ENCODE measurements around the gene ADGRV1. TPM values are rescaled to one million over a fixed set of nuclear protein-coding genes. Genes with fewer than 3 reads are reported as not detected.
"Not testable (repeated sequence)": the region's sequence is repeated elsewhere in the genome, so short reads cannot be mapped to it uniquely, and the experiment has no call there.

Gene ADGRV1
- total RNA-seq, 2 donors from 2014 or later, result 1.4 TPM; not detected in 1

- ATAC-seq (ENCODE audit: insufficient number of reproducible peaks, low FRiP score, low read depth) (no peak), DNase-seq (ENCODE audit: low spot score) (no peak)
- no peak for TF ChIP-seq CTCF (IDR thresholded peaks at IDR 0.05)
- no peaks in the 10 kb centered on the region for H3K4me1 ChIP-seq (ENCODE audit: control insufficient read depth in 1 of 2, low read depth in 2 of 2)
- H3K27me3 ChIP-seq (replicated peaks; ENCODE audit: insufficient read depth), result no peaks in the 10 kb centered on the region
- no peak overlapping the region for H3K27ac ChIP-seq
- no peak overlapping the region for H3K4me3 ChIP-seq
- H3K36me3 ChIP-seq, result no peaks in the 10 kb centered on the region
- H3K9me3 ChIP-seq, result no peaks in the 10 kb centered on the region
Observed at GRCh38 chr5:90590170-90590569, 31.6 kb downstream of the ADGRV1 start.

- H3K4me3 ChIP-seq; DNase-seq (ENCODE audit: low spot score); H3K4me1 ChIP-seq (ENCODE audit: control insufficient read depth in 1 of 2, low read depth in 2 of 2); H3K9me3 ChIP-seq; H3K27me3 ChIP-seq (replicated peaks; ENCODE audit: insufficient read depth); H3K27ac ChIP-seq; ATAC-seq (ENCODE audit: insufficient number of reproducible peaks, low FRiP score, low read depth); H3K36me3 ChIP-seq: not testable (repeated sequence)
Observed at GRCh38 chr5:90593083-90593482, 34.5 kb downstream of the ADGRV1 start.

GRCh38 chr5:90595766-90596165, 37.2 kb downstream of the ADGRV1 start:
- not testable (repeated sequence) for DNase-seq (ENCODE audit: low spot score); H3K9me3 ChIP-seq; H3K4me1 ChIP-seq (ENCODE audit: control insufficient read depth in 1 of 2, low read depth in 2 of 2); H3K4me3 ChIP-seq; H3K27me3 ChIP-seq (replicated peaks; ENCODE audit: insufficient read depth); ATAC-seq (ENCODE audit: insufficient number of reproducible peaks, low FRiP score, low read depth); H3K36me3 ChIP-seq; H3K27ac ChIP-seq

- Histone ChIP-seq H3K4me3 (no peak overlapping the region), H3K4me1 (ENCODE audit: control insufficient read depth in 1 of 2, low read depth in 2 of 2) (no peaks in the 10 kb centered on the region), H3K27me3 (replicated peaks; ENCODE audit: insufficient read depth) (no peaks in the 10 kb centered on the region), H3K27ac (no peak overlapping the region), H3K9me3 (no peaks in the 10 kb centered on the region), H3K36me3 (no peaks in the 10 kb centered on the region)
- ATAC-seq (ENCODE audit: insufficient number of reproducible peaks, low FRiP score, low read depth), result no peak
- no peak for DNase-seq (ENCODE audit: low spot score)
- TF ChIP-seq CTCF (IDR thresholded peaks at IDR 0.05), result no peak
Observed at GRCh38 chr5:90598293-90598692, 39.7 kb downstream of the ADGRV1 start.

- H3K4me1 ChIP-seq (ENCODE audit: control insufficient read depth in 1 of 2, low read depth in 2 of 2); H3K9me3 ChIP-seq; H3K27ac ChIP-seq; H3K27me3 ChIP-seq (replicated peaks; ENCODE audit: insufficient read depth); ATAC-seq (ENCODE audit: insufficient number of reproducible peaks, low FRiP score, low read depth); H3K4me3 ChIP-seq; DNase-seq (ENCODE audit: low spot score); H3K36me3 ChIP-seq: not testable (repeated sequence)
Observed at GRCh38 chr5:90600307-90600706, 41.7 kb downstream of the ADGRV1 start.

- no peaks in the 10 kb centered on the region for H3K36me3 ChIP-seq
- H3K27me3 ChIP-seq (replicated peaks; ENCODE audit: insufficient read depth), result no peaks in the 10 kb centered on the region
- no peak overlapping the region for H3K27ac ChIP-seq
- no peak overlapping the region for H3K4me3 ChIP-seq
- no peaks in the 10 kb centered on the region for H3K4me1 ChIP-seq (ENCODE audit: control insufficient read depth in 1 of 2, low read depth in 2 of 2)
- no peaks in the 10 kb centered on the region for H3K9me3 ChIP-seq
- no peak for TF ChIP-seq CTCF (IDR thresholded peaks at IDR 0.05)
- DNase-seq (ENCODE audit: low spot score) (no peak), ATAC-seq (ENCODE audit: insufficient number of reproducible peaks, low FRiP score, low read depth) (no peak)
Observed at GRCh38 chr5:90601468-90601867, 42.9 kb downstream of the ADGRV1 start.

GRCh38 chr5:90602681-90603080, 44.1 kb downstream of the ADGRV1 start:
- ATAC-seq (ENCODE audit: insufficient number of reproducible peaks, low FRiP score, low read depth) (no peak), DNase-seq (ENCODE audit: low spot score) (no peak)
- no peaks in the 10 kb centered on the region for H3K36me3 ChIP-seq
- no peaks in the 10 kb centered on the region for H3K27me3 ChIP-seq (replicated peaks; ENCODE audit: insufficient read depth)
- H3K4me3 ChIP-seq, result no peak overlapping the region
- no peak for TF ChIP-seq CTCF (IDR thresholded peaks at IDR 0.05)
- H3K9me3 ChIP-seq, result no peaks in the 10 kb centered on the region
- no peaks in the 10 kb centered on the region for H3K4me1 ChIP-seq (ENCODE audit: control insufficient read depth in 1 of 2, low read depth in 2 of 2)
- H3K27ac ChIP-seq, result no peak overlapping the region
